Loucy (cell line): ENCODE data around the gene ZNF726.

Source experiments
- CTCF ChIP-seq: fragments of 200-600 bp; sonication (generic); conservative IDR thresholded peaks from 2 replicates; pipeline ENCODE4 v1.5.1; 2014; ENCODE audit warnings: mild to moderate bottlenecking, antibody characterized with exemption, low read length
- EZH2phosphoT487 ChIP-seq: fragments of 200-600 bp; IDR thresholded peaks from 2 replicates; pipeline ENCODE4 v1.6.1; 2018; ENCODE audit warnings: antibody characterized with exemption, mild to moderate bottlenecking, moderate library complexity, borderline replicate concordance

DNA sequence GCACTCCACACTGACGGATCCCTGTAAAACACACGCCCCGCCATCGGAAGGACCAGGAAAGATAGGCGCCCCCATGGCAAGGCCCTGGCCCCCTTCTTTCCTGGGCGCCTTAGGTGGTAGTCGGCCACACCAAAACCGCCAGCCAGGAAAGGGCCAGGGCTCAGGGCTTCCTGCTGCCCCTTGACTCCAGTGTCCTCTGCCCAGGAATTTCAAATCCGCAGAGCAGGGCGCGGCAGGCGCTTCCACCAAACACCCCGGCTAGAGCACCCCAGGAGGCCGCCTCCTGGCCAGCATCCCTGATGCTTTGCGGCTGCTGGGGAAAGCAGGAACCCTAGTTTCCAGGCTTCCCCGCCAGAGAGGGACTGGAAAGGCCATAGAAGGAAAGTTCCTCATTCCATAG is 57.5 kb downstream of the ZNF726 start:
- no peak for TF ChIP-seq EZH2phosphoT487
- no peak for TF ChIP-seq CTCF
